H54 (cell line): ENCODE data around the gene FGD6.

Experiments used
- DNase-seq: peaks from one replicate; pipeline ENCODE4 v3.0.0; 2011; ENCODE audit warnings: low spot score, mixed read lengths; ENCODE audit not compliant: insufficient read length
- FAIRE-seq: peaks from 3 replicates; lab custom pipeline; 2011; peaks lifted over from hg19 to GRCh38; lab: Jason Lieb, UNC
- POLR2A ChIP-seq: IDR thresholded peaks from 2 replicates; pipeline ENCODE4 v1.6.1; 2011; ENCODE audit warnings: low read depth, mild to moderate bottlenecking, low read length

FGD6 gene

GRCh38 chr12:95072900-95073697 lies 144.2 kb downstream of the FGD6 start, which contains the start of gene NR2C1:
Gene NR2C1, minus strand, starts transcription at chr12:95073618. Its CDS starts 6,234 bp downstream, at chr12:95067384.
- DNase-seq (peak; percentile 96), FAIRE-seq (peak; percentile 88)
- peak; percentile 42; the same call in 1 of the 2 replicates for TF ChIP-seq POLR2A

- FAIRE-seq: no peak
- no peak for TF ChIP-seq POLR2A
Measured at GRCh38 chr12:95070378-95070777, 146.9 kb downstream of the FGD6 start.

GRCh38 chr12:95066091-95066855 lies 151.0 kb downstream of the FGD6 start:
- FAIRE-seq (no peak), DNase-seq (no peak)
- no peak for TF ChIP-seq POLR2A

More at GRCh38 chr12:95070378-95070777, 146.9 kb downstream of the FGD6 start:
- no peak for DNase-seq

GRCh38 chr12:95060951-95061350 lies 156.3 kb downstream of the FGD6 start:
- FAIRE-seq (no peak), DNase-seq (no peak)
- no peak for TF ChIP-seq POLR2A

GRCh38 chr12:95059984-95060383 lies 157.3 kb downstream of the FGD6 start:
- no peak for TF ChIP-seq POLR2A
- no peak for FAIRE-seq
- no peak for DNase-seq

- DNase-seq: no peak
- FAIRE-seq: no peak
- TF ChIP-seq POLR2A: no peak
Measured at GRCh38 chr12:95057424-95057823, 159.8 kb downstream of the FGD6 start.

- DNase-seq (no peak), FAIRE-seq (no peak)
- no peak for TF ChIP-seq POLR2A
Measured at GRCh38 chr12:95055057-95055456, 162.2 kb downstream of the FGD6 start.

GRCh38 chr12:95054206-95054605 lies 163.1 kb downstream of the FGD6 start:
- DNase-seq: no peak
- TF ChIP-seq POLR2A: no peak
- no peak for FAIRE-seq

- no peak for FAIRE-seq
- TF ChIP-seq POLR2A: no peak
Measured at GRCh38 chr12:95051241-95051640, 166.0 kb downstream of the FGD6 start.

GRCh38 chr12:95037906-95038305 lies 179.4 kb downstream of the FGD6 start:
- DNase-seq (no peak), FAIRE-seq (no peak)
- TF ChIP-seq POLR2A: no peak

More at GRCh38 chr12:95051241-95051640, 166.0 kb downstream of the FGD6 start:
- DNase-seq: no peak

GRCh38 chr12:95034750-95035149 lies 182.5 kb downstream of the FGD6 start:
- FAIRE-seq: no peak
- no peak for DNase-seq
- TF ChIP-seq POLR2A: no peak
